CD14-positive monocyte (primary cell): Measurements from ENCODE around the gene USHBP1. TPM values are rescaled to one million over a fixed set of nuclear protein-coding genes. Genes with fewer than 3 reads are reported as not detected.

ENCODE experiments used
- DNase-seq, 3 donors: peaks; one replicate each; pipeline ENCODE4 v3.0.0-alpha.2; 2011 to 2022
- H2AFZ ChIP-seq: 2 replicates; pipeline ENCODE4 v1.6.0; 2012; ENCODE audit warnings: mild to moderate bottlenecking, low read depth, low read length, inconsistent platforms; ENCODE audit not compliant: insufficient read depth, poor library complexity, severe bottlenecking
- H3K27ac ChIP-seq, 2 donors: 1 replicate in 1 of 2; 2 replicates in 1 of 2; pipeline ENCODE4 v1.5.1; 2012 to 2013; ENCODE audit warnings: low read length in 2 of 2, control low read depth in 1 of 2, inconsistent platforms in 1 of 2, low read depth in 1 of 2, mild to moderate bottlenecking in 1 of 2
- H3K27me3 ChIP-seq, 2 donors: one replicate each; pipeline versions ENCODE4 v1.6.0 to v1.6.1; 2011 to 2013; ENCODE audit warnings: low read length in 2 of 2; ENCODE audit not compliant: control insufficient read depth in 2 of 2, insufficient read depth in 2 of 2
- H3K36me3 ChIP-seq, 2 donors: replicated peaks in 1 of 2; 1 replicate in 1 of 2; 2 replicates in 1 of 2; pipeline versions ENCODE4 v1.5.1 to v1.6.1; 2012 to 2013; ENCODE audit warnings: low read length in 2 of 2, control low read depth in 1 of 2, inconsistent platforms in 1 of 2, mild to moderate bottlenecking in 1 of 2; ENCODE audit not compliant: insufficient read depth in 2 of 2, control insufficient read depth in 1 of 2
- H3K4me1 ChIP-seq, 2 donors: 1 replicate in 1 of 2; 2 replicates in 1 of 2; pipeline versions ENCODE4 v1.5.1 to v1.6.1; 2012 to 2013; ENCODE audit warnings: low read length in 2 of 2, control low read depth in 1 of 2, inconsistent platforms in 1 of 2, mild to moderate bottlenecking in 1 of 2, moderate library complexity in 1 of 2; ENCODE audit not compliant: insufficient read depth in 2 of 2, control insufficient read depth in 1 of 2
- H3K4me2 ChIP-seq: replicated peaks from 2 replicates; pipeline ENCODE3; 2012; ENCODE audit warnings: low read length, moderate library complexity, mild to moderate bottlenecking; ENCODE audit not compliant: poor library complexity, severe bottlenecking; ENCODE audit errors: extremely low read depth
- H3K4me3 ChIP-seq, 3 experiments: fragments of 200-600 bp in 1 of 3; sonication (generic) in 1 of 3; replicated peaks in 1 of 3; 1 replicate in 2 of 3; 2 replicates in 1 of 3; pipeline ENCODE4 v1.5.1; 2011 to 2013; ENCODE audit warnings: low read length in 3 of 3, mild to moderate bottlenecking in 3 of 3, control low read depth in 2 of 3, low read depth in 2 of 3, inconsistent platforms in 1 of 3, moderate library complexity in 1 of 3
- H3K79me2 ChIP-seq: 2 replicates; pipeline ENCODE4 v1.6.0; 2012; ENCODE audit warnings: mild to moderate bottlenecking, control low read depth, inconsistent platforms, low read length, moderate library complexity; ENCODE audit not compliant: insufficient read depth
- H3K9ac ChIP-seq: 2 replicates; pipeline ENCODE4 v1.6.0; 2017; ENCODE audit warnings: low read length, mild to moderate bottlenecking; ENCODE audit not compliant: insufficient read depth, poor library complexity, severe bottlenecking
- H3K9me3 ChIP-seq, 2 donors: replicated peaks in 1 of 2; 1 replicate in 1 of 2; 2 replicates in 1 of 2; pipeline versions ENCODE4 v1.5.1 to v1.6.1; 2012 to 2013; ENCODE audit warnings: low read length in 2 of 2, control low read depth in 1 of 2; ENCODE audit not compliant: control insufficient read depth in 1 of 2, insufficient read depth in 1 of 2
- H4K20me1 ChIP-seq: 2 replicates; pipeline ENCODE4 v1.6.0; 2012; ENCODE audit warnings: mild to moderate bottlenecking, low read length, control low read depth, moderate library complexity; ENCODE audit not compliant: insufficient read depth
- H3K27ac Mint-ChIP-seq, 7 donors: one replicate each; pipeline ENCODE4 v1.8.0; 2020; ENCODE audit warnings: mild to moderate bottlenecking in 7 of 7, mixed read lengths in 7 of 7, moderate library complexity in 6 of 7, inconsistent platforms in 2 of 7
- H3K27me3 Mint-ChIP-seq, 3 donors: one replicate each; pipeline ENCODE4 v1.8.0; 2021 to 2022; ENCODE audit warnings: low read depth in 3 of 3, mild to moderate bottlenecking in 3 of 3, mixed read lengths in 3 of 3, moderate library complexity in 3 of 3, inconsistent platforms in 1 of 3
- H3K36me3 Mint-ChIP-seq, 2 donors: one replicate each; pipeline ENCODE4 v1.8.0; 2020; ENCODE audit warnings: mixed read lengths in 2 of 2, inconsistent platforms in 1 of 2, mild to moderate bottlenecking in 1 of 2
- H3K4me1 Mint-ChIP-seq: one replicate; pipeline ENCODE4 v1.8.0; 2020; ENCODE audit warnings: mild to moderate bottlenecking, mixed read lengths
- H3K4me3 Mint-ChIP-seq, 2 donors: one replicate each; pipeline ENCODE4 v1.8.0; 2020; ENCODE audit warnings: mild to moderate bottlenecking in 2 of 2, mixed read lengths in 2 of 2, moderate library complexity in 1 of 2
- H3K9me3 Mint-ChIP-seq, 7 donors: one replicate each; pipeline ENCODE4 v1.8.0; 2020 to 2022; ENCODE audit warnings: mixed read lengths in 7 of 7, mild to moderate bottlenecking in 6 of 7, moderate library complexity in 6 of 7, inconsistent platforms in 2 of 7
- WGBS: methylation state at CpG from one replicate; pipeline ENCODE4 v1.1.5; 2013; ENCODE audit warnings: missing lambda C conversion rate; ENCODE audit not compliant: insufficient coverage; 5-methylcytosine and 5-hydroxymethylcytosine counted together
- intact Hi-C, 2 donors: fragments of 100-400 bp; cut with micrococcal nuclease; formaldehyde crosslinking; loops; one replicate each; pipeline versions ENCODE4 v1.15.0 to v1.15.1; 2023
- polyA plus RNA-seq, 3 donors: library from polyadenylated mRNA; depleted of rRNA in 1 of 3; unstranded in 2 of 3; stranded (reverse) in 1 of 3; fragments of 300-500 nt in 2 of 3; fragments of >200 nt in 1 of 3; fragmentation: Illumina TruSeq in 2 of 3; gene quantifications; 1 replicate in 2 of 3; 2 replicates in 1 of 3; pipeline ENCODE4 v1.2.3, GENCODE V29; 2012 to 2021
- TF ChIP-seq, protein P1 (sequence below): fragments of 200-600 bp; IDR thresholded peaks from one replicate; pipeline ENCODE4 v1.8.0; 2022; ENCODE audit warnings: antibody characterized with exemption, mild to moderate bottlenecking

Gene USHBP1
- polyA plus RNA-seq, 3 donors = not detected

GRCh38 chr19:17260842-17261325, 3.7 kb downstream of the USHBP1 start:
- H3K9ac ChIP-seq = no peak overlapping the region
- H2AFZ ChIP-seq = no peak overlapping the region
- H3K4me1 ChIP-seq = no peaks in the 10 kb centered on the region
- no peaks in the 10 kb centered on the region for H4K20me1 ChIP-seq
- no peak overlapping the region for H3K4me2 ChIP-seq
- no peaks in the 10 kb centered on the region for H3K36me3 Mint-ChIP-seq
- H3K27ac Mint-ChIP-seq = no peak overlapping the region
- H3K9me3 Mint-ChIP-seq = peaks cover 0 to 2% (median 0%) of the 10 kb centered on the region in 7 donors
- 34% methylated on average over 14 of the region's 15 CpGs for WGBS
- H3K4me3 ChIP-seq = no peak overlapping the region
- H3K27me3 ChIP-seq = no peaks in the 10 kb centered on the region
- H3K36me3 ChIP-seq = no peaks in the 10 kb centered on the region
- peak overlapping the region in 1 of 2 donors; percentile 8 for H3K4me3 Mint-ChIP-seq
- no peak overlapping the region for H3K27ac ChIP-seq
- DNase-seq = peak; percentile 74 to 84 (median 75)
- no peaks in the 10 kb centered on the region for H3K79me2 ChIP-seq
- H3K4me1 Mint-ChIP-seq = peaks cover 12% of the 10 kb centered on the region
- no peaks in the 10 kb centered on the region for H3K9me3 ChIP-seq
- H3K27me3 Mint-ChIP-seq = peaks cover 0 to 4% (median 2%) of the 10 kb centered on the region in 3 donors
- intact Hi-C loops = loop anchor here in 1 of 2 donors (10.0 kb wide), 1 partner anchor 594 kb away; the partner anchor contains the start of gene RPL18A
- TF ChIP-seq, protein P1, sequence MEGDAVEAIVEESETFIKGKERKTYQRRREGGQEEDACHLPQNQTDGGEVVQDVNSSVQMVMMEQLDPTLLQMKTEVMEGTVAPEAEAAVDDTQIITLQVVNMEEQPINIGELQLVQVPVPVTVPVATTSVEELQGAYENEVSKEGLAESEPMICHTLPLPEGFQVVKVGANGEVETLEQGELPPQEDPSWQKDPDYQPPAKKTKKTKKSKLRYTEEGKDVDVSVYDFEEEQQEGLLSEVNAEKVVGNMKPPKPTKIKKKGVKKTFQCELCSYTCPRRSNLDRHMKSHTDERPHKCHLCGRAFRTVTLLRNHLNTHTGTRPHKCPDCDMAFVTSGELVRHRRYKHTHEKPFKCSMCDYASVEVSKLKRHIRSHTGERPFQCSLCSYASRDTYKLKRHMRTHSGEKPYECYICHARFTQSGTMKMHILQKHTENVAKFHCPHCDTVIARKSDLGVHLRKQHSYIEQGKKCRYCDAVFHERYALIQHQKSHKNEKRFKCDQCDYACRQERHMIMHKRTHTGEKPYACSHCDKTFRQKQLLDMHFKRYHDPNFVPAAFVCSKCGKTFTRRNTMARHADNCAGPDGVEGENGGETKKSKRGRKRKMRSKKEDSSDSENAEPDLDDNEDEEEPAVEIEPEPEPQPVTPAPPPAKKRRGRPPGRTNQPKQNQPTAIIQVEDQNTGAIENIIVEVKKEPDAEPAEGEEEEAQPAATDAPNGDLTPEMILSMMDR = peak; percentile 96

GRCh38 chr19:17259934-17260333, 4.6 kb downstream of the USHBP1 start:
- Histone ChIP-seq H3K79me2 (no peaks in the 10 kb centered on the region), H3K36me3 (no peaks in the 10 kb centered on the region), H3K27ac (no peak overlapping the region), H3K4me2 (no peak overlapping the region), H3K4me3 (no peak overlapping the region), H2AFZ (no peak overlapping the region), H3K9me3 (no peaks in the 10 kb centered on the region), H4K20me1 (no peaks in the 10 kb centered on the region), H3K27me3 (no peaks in the 10 kb centered on the region), H3K4me1 (no peaks in the 10 kb centered on the region), H3K9ac (no peak overlapping the region)
- H3K4me3 Mint-ChIP-seq = no peak overlapping the region
- intact Hi-C loops = loop anchor here in 1 of 2 donors (2.0 to 10.0 kb wide), 2 partner anchors 23 to 595 kb away; partner anchors contain the start of gene RPL18A
- peaks cover 10% of the 10 kb centered on the region for H3K4me1 Mint-ChIP-seq
- no peak for DNase-seq
- WGBS = no CpG with 5 or more reads among the region's 1 CpG
- H3K36me3 Mint-ChIP-seq = no peaks in the 10 kb centered on the region
- H3K27me3 Mint-ChIP-seq = peaks cover 0 to 4% (median 2%) of the 10 kb centered on the region in 3 donors
- H3K27ac Mint-ChIP-seq = no peak overlapping the region
- TF ChIP-seq, protein P1 = no peak
- H3K9me3 Mint-ChIP-seq = peaks cover 0 to 2% (median 0%) of the 10 kb centered on the region in 7 donors
